Measurements from ENCODE around the gene UBALD2. TPM values are rescaled to one million over a fixed set of nuclear protein-coding genes. Genes with fewer than 3 reads are reported as not detected.

The UBALD2 gene
- total and polyA plus RNA-seq, 2 donors = 42.5 to 48.1 TPM

DNA sequence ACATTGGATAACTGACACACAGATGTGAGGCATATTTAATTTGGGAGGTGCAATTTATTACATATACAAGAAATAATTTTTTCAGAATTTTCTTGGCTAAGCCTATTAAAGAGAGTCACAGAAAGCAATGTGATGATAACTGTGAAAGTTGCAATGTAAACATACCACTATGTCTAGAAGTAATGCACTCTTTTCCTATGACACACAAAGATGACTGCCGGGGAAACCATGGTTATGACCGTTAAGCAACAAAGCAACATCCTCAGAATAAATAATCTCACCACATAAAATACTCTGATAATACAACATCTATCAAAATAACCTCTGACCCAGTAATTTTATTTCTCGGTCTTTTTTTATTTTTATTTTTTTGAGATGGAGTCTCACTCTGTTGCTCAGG lies 53.4 kb downstream of the UBALD2 start:
- Histone ChIP-seq H3K27ac (ENCODE audit: low read depth in 1 of 2, low read length in 1 of 2) (no peak overlapping the region), H3K4me1 (ENCODE audit: control insufficient read depth in 2 of 2, insufficient read depth in 2 of 2, low read length in 2 of 2) (peaks cover 0 to 3% of the 10 kb centered on the region in 2 donors), H3K36me3 (ENCODE audit: control insufficient read depth in 2 of 2, insufficient read depth in 2 of 2, low read length in 1 of 2) (peaks cover 7 to 16% of the 10 kb centered on the region in 2 donors), H3K9me3 (ENCODE audit: control insufficient read depth in 2 of 2, insufficient read depth in 1 of 2, low read length in 1 of 2) (no peaks in the 10 kb centered on the region), H3K4me3 (ENCODE audit: low read length in 2 of 2) (no peak overlapping the region), H3K27me3 (ENCODE audit: control insufficient read depth in 2 of 2, insufficient read depth in 1 of 2, low read length in 1 of 2) (no peaks in the 10 kb centered on the region)
- over 99% methylated on average over 3 of the region's 3 CpGs for WGBS
- no peak for DNase-seq (ENCODE audit: low read depth in 6 of 9, low spot score in 9 of 9)

Other genes with a start within 250 kb of the UBALD2 start
- gene EVPL, start 238.0 kb upstream of the UBALD2 start, total RNA-seq = 0.33 TPM
- 3.9 TPM for gene EVPL, start 238.0 kb upstream of the UBALD2 start, polyA plus RNA-seq
- 19.9 TPM for gene SRP68, start 192.8 kb upstream of the UBALD2 start, total RNA-seq
- gene SRP68, start 192.8 kb upstream of the UBALD2 start, polyA plus RNA-seq = 47.6 TPM
- 0.09 TPM for gene GALR2, start 190.6 kb upstream of the UBALD2 start, total RNA-seq
- gene GALR2, start 190.6 kb upstream of the UBALD2 start, polyA plus RNA-seq = 0.09 TPM
- gene ZACN, start 186.2 kb upstream of the UBALD2 start, total RNA-seq = 1.5 TPM
- gene ZACN, start 186.2 kb upstream of the UBALD2 start, polyA plus RNA-seq = 10.3 TPM
- gene EXOC7, start 161.6 kb upstream of the UBALD2 start, total RNA-seq = 71.9 TPM
- 64.6 TPM for gene EXOC7, start 161.6 kb upstream of the UBALD2 start, polyA plus RNA-seq
- 0.52 TPM for gene FOXJ1, start 124.1 kb upstream of the UBALD2 start, total RNA-seq
- 0.75 TPM for gene FOXJ1, start 124.1 kb upstream of the UBALD2 start, polyA plus RNA-seq
- 0.61 TPM for gene RNF157, start 24.9 kb upstream of the UBALD2 start, total RNA-seq
- gene RNF157, start 24.9 kb upstream of the UBALD2 start, polyA plus RNA-seq = 1.6 TPM
- gene QRICH2, start 42.9 kb downstream of the UBALD2 start, total RNA-seq = 1.1 TPM
- 7.3 TPM for gene QRICH2, start 42.9 kb downstream of the UBALD2 start, polyA plus RNA-seq
- 17.3 TPM for gene PRPSAP1, start 88.6 kb downstream of the UBALD2 start, total RNA-seq
- 38.5 TPM for gene PRPSAP1, start 88.6 kb downstream of the UBALD2 start, polyA plus RNA-seq
- 5.9 TPM for gene SPHK1, start 119.3 kb downstream of the UBALD2 start, total RNA-seq
- 35.2 TPM for gene SPHK1, start 119.3 kb downstream of the UBALD2 start, polyA plus RNA-seq
- gene UBE2O, start 187.8 kb downstream of the UBALD2 start, total RNA-seq = 8.8 TPM
- 11.1 TPM for gene UBE2O, start 187.8 kb downstream of the UBALD2 start, polyA plus RNA-seq
- gene AANAT, start 202.3 kb downstream of the UBALD2 start, total RNA-seq = not detected
- 0.14 TPM for gene AANAT, start 202.3 kb downstream of the UBALD2 start, polyA plus RNA-seq
- 5.9 TPM for gene RHBDF2, start 236.1 kb downstream of the UBALD2 start, total RNA-seq
- 20.6 TPM for gene RHBDF2, start 236.1 kb downstream of the UBALD2 start, polyA plus RNA-seq